Spleen (tissue), 11 donors: ENCODE data around the gene SLC12A3. TPM values are rescaled to one million over a fixed set of nuclear protein-coding genes. Genes with fewer than 3 reads are reported as not detected.

Experiments
- DNase-seq: peaks from one replicate; pipeline ENCODE4 v3.0.0-alpha.2; 2020
- H3K27ac ChIP-seq, 8 donors: fragments of 200-600 bp; sonication (generic) in 7 of 8; 1 replicate in 4 of 8; 2 replicates in 4 of 8; pipeline versions ENCODE4 v1.5.0 to v1.8.0; 2016 to 2021; ENCODE audit warnings: inconsistent platforms in 4 of 8, mild to moderate bottlenecking in 4 of 8, moderate library complexity in 1 of 8
- H3K27me3 ChIP-seq, 7 donors: fragments of 200-600 bp; sonication (generic) in 6 of 7; replicated peaks in 1 of 7; 1 replicate in 4 of 7; 2 replicates in 3 of 7; pipeline versions ENCODE4 v1.5.0 to v1.8.0; 2016 to 2021; ENCODE audit warnings: inconsistent platforms in 3 of 7, mild to moderate bottlenecking in 1 of 7
- H3K36me3 ChIP-seq, 6 donors: fragments of 200-600 bp; sonication (generic) in 5 of 6; 1 replicate in 4 of 6; 2 replicates in 2 of 6; pipeline versions ENCODE4 v1.5.0 to v1.8.0; 2016 to 2021; ENCODE audit warnings: inconsistent platforms in 2 of 6
- H3K4me1 ChIP-seq, 6 donors: fragments of 200-600 bp; sonication (generic) in 5 of 6; 1 replicate in 3 of 6; 2 replicates in 3 of 6; pipeline versions ENCODE4 v1.5.0 to v1.8.0; 2016 to 2021; ENCODE audit warnings: inconsistent platforms in 3 of 6
- H3K4me3 ChIP-seq, 8 donors: fragments of 200-600 bp; sonication (generic) in 7 of 8; 1 replicate in 4 of 8; 2 replicates in 4 of 8; pipeline versions ENCODE4 v1.5.0 to v1.8.0; 2016 to 2021; ENCODE audit warnings: inconsistent platforms in 4 of 8, mild to moderate bottlenecking in 4 of 8, moderate library complexity in 2 of 8
- H3K9me3 ChIP-seq, 8 donors: fragments of 200-600 bp; sonication (generic) in 7 of 8; 1 replicate in 4 of 8; 2 replicates in 4 of 8; pipeline versions ENCODE4 v1.5.0 to v1.8.0; 2016 to 2021; ENCODE audit warnings: inconsistent platforms in 4 of 8
- POLR2A ChIP-seq, 3 donors: fragments of 450-650 bp; IDR thresholded peaks; one replicate each; pipeline ENCODE4 v1.5.1; 2017; ENCODE audit warnings: antibody characterized with exemption in 3 of 3, mild to moderate bottlenecking in 1 of 3
- POLR2AphosphoS5 ChIP-seq, 3 donors: sonication (generic); formaldehyde crosslinking; IDR thresholded peaks; one replicate each; pipeline ENCODE4 v1.5.1; 2017; ENCODE audit warnings: antibody characterized with exemption in 3 of 3
- WGBS, 5 donors: extraction: QIAGEN DNeasy Blood & Tissue Kit in 3 of 5; methylation state at CpG; one replicate each; pipeline versions ENCODE4 v1.1.5 to v1.1.7; 2013 to 2018; 5-methylcytosine and 5-hydroxymethylcytosine counted together
- intact Hi-C: fragments of 100-400 bp; cut with DNase I; formaldehyde crosslinking; loops from one replicate; pipeline ENCODE4 v1.15.0; 2023; ENCODE audit warnings: low total_unique reads
- polyA plus RNA-seq, 3 donors: library from polyadenylated mRNA; stranded (reverse); fragments of 200-250 nt; gene quantifications; one replicate each; pipeline ENCODE4 v1.2.1, GENCODE V29; 2013
- total RNA-seq, 7 donors: library from RNA; depleted of rRNA in 3 of 7; stranded (reverse); fragments of >200 nt in 3 of 7; fragmentation: NEBNext Ultra II Directional in 4 of 7; extraction: Animal tissue kit (Norgen Biotek cat#: 25700) in 4 of 7; gene quantifications; one replicate each; pipeline versions ENCODE4 v1.1.0 to v1.2.1, GENCODE V29; 2016 to 2021
- TF ChIP-seq, protein P1 (sequence below), 11 experiments: fragments of 200-600 bp in 7 of 11; fragments of 450-650 bp in 4 of 11; sonication (generic) in 4 of 11; IDR thresholded peaks in 8 of 11; conservative IDR thresholded peaks in 3 of 11; 1 replicate in 7 of 11; 2 replicates in 4 of 11; pipeline versions ENCODE4 v1.4.0 to v1.8.0; 2016 to 2021; ENCODE audit warnings: antibody characterized with exemption in 11 of 11, inconsistent platforms in 4 of 11, mild to moderate bottlenecking in 1 of 11
- donor health status: healthy with polysubstance abuse.
- donor health status: DM: no; HTN: no; CAD: no; lungs with moderate emphysema.
- donor health status: DM: no; HTN: no; CAD: no.
- donor health status: Bipolar disorder and iron deficiency.
- donor health status: healthy.
- donor health status: DM: no; HTN: no; CAD: no.
- donor health status: DM: yes; HTN: yes; CAD: no.

The SLC12A3 gene
- total and polyA plus RNA-seq, 10 donors = 0.42 to 2.6 (median 1.1) TPM

DNA sequence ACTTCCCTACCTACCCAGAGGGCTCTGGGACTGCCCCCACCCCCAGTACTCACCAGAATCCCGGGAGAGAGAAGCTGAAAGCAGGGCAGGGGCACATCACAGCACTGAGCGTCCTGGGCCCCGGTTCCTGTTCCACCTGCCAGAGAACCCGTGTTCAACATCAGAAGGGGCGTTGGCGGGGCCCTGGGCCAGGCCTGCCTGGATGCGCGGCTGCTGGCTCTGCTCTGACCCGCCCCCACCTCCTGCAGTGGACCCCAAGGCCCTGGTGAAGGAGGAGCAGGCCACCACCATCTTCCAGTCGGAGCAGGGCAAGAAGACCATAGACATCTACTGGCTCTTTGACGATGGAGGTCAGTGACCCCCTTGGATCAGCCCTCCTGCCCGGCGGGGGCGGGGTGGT, 27.7 kb downstream of the SLC12A3 start:
- WGBS, 5 donors = 85 to 93% (median 88%) methylated on average over 13 to 14 of the region's 14 CpGs
- H3K27me3 ChIP-seq = no peaks in the 10 kb centered on the region
- H3K27ac ChIP-seq = no peak overlapping the region
- intact Hi-C loops = no loop called here
- no peaks in the 10 kb centered on the region for H3K9me3 ChIP-seq
- no peaks in the 10 kb centered on the region for H3K36me3 ChIP-seq
- TF ChIP-seq POLR2A (IDR thresholded peaks at IDR 0.05) (no peak), POLR2AphosphoS5 (IDR thresholded peaks at IDR 0.05) (no peak)
- TF ChIP-seq, protein P1, sequence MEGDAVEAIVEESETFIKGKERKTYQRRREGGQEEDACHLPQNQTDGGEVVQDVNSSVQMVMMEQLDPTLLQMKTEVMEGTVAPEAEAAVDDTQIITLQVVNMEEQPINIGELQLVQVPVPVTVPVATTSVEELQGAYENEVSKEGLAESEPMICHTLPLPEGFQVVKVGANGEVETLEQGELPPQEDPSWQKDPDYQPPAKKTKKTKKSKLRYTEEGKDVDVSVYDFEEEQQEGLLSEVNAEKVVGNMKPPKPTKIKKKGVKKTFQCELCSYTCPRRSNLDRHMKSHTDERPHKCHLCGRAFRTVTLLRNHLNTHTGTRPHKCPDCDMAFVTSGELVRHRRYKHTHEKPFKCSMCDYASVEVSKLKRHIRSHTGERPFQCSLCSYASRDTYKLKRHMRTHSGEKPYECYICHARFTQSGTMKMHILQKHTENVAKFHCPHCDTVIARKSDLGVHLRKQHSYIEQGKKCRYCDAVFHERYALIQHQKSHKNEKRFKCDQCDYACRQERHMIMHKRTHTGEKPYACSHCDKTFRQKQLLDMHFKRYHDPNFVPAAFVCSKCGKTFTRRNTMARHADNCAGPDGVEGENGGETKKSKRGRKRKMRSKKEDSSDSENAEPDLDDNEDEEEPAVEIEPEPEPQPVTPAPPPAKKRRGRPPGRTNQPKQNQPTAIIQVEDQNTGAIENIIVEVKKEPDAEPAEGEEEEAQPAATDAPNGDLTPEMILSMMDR (IDR thresholded peaks at IDR 0.05 in 8 of 11, conservative IDR thresholded peaks at IDR 0.05 in 3 of 11) = no peak
- H3K4me3 ChIP-seq = no peak overlapping the region
- no peak for DNase-seq
- H3K4me1 ChIP-seq = peaks cover 0 to 15% (median 6%) of the 10 kb centered on the region in 6 donors

DNA sequence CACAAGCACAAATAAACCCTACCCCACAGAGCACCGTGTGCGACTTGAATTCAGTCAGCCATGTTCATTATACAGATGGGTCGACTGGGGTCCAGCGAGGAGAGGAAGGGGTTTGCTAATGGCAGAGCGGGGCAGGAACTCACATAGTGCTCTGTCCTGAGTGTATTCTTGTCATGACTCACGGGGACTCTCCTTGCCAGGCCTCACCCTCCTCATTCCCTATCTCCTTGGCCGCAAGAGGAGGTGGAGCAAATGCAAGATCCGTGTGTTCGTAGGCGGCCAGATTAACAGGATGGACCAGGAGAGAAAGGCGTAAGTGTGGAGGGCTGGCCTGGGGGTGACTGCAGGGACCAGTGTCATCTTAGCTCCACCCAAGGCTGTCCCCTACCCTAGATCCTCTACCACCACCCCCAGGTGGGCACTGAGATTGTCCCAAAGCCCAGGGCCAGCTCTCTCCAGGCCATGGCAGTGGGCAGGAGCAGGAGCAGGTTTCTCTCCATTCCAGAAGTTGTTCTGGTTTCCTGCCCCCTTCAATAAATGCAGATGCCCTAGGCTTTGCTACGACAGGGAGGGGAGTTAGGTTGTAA, 29.4 kb downstream of the SLC12A3 start:
- WGBS, 5 donors = 90 to 95% (median 93%) methylated on average over 12 of the region's 12 CpGs
- DNase-seq = no peak
- intact Hi-C loops = no loop called here

DNA sequence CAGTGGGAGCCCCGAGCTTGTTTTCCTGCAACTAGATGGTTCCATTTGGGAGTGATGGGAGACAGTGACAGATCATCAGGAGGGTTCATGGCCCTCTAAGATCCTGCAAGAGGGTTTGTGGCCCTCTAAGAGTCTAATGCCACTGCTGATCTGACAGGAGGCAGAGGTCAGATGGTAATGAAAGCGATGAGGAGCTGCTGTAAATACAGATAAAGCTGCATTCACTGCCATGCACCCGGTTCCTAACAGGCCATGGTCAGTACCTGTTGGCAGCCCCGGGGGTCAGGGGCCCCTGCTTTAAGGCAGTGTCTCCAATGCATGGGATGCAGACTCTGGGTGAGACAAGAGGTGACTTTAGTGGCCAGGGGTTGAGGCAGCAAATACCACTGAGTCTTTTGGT, 30.8 kb downstream of the SLC12A3 start:
- WGBS, 5 donors = 76 to 91% (median 83%) methylated on average over 4 of the region's 4 CpGs
- TF ChIP-seq POLR2A (IDR thresholded peaks at IDR 0.05) (no peak), POLR2AphosphoS5 (IDR thresholded peaks at IDR 0.05) (no peak)
- TF ChIP-seq, protein P1 (IDR thresholded peaks at IDR 0.05 in 8 of 11, conservative IDR thresholded peaks at IDR 0.05 in 3 of 11) = no peak
- no peak overlapping the region for H3K27ac ChIP-seq
- no peaks in the 10 kb centered on the region for H3K27me3 ChIP-seq
- H3K36me3 ChIP-seq = no peaks in the 10 kb centered on the region
- intact Hi-C loops = no loop called here
- H3K9me3 ChIP-seq = no peaks in the 10 kb centered on the region
- H3K4me1 ChIP-seq = peaks cover 0 to 22% (median 7%) of the 10 kb centered on the region in 6 donors
- no peak for DNase-seq
- no peak overlapping the region for H3K4me3 ChIP-seq

More for the DNA sequence above, 29.4 kb downstream of the SLC12A3 start:
- TF ChIP-seq, protein P1 (IDR thresholded peaks at IDR 0.05 in 8 of 11, conservative IDR thresholded peaks at IDR 0.05 in 3 of 11) = no peak
- no peak for TF ChIP-seq POLR2AphosphoS5 (IDR thresholded peaks at IDR 0.05)
- TF ChIP-seq POLR2A (IDR thresholded peaks at IDR 0.05) = no peak
- H3K4me1 ChIP-seq = peaks cover 0 to 17% (median 5%) of the 10 kb centered on the region in 6 donors
- H3K36me3 ChIP-seq = no peaks in the 10 kb centered on the region
- no peak overlapping the region for H3K27ac ChIP-seq
- no peaks in the 10 kb centered on the region for H3K27me3 ChIP-seq
- no peaks in the 10 kb centered on the region for H3K9me3 ChIP-seq
- no peak overlapping the region for H3K4me3 ChIP-seq

DNA sequence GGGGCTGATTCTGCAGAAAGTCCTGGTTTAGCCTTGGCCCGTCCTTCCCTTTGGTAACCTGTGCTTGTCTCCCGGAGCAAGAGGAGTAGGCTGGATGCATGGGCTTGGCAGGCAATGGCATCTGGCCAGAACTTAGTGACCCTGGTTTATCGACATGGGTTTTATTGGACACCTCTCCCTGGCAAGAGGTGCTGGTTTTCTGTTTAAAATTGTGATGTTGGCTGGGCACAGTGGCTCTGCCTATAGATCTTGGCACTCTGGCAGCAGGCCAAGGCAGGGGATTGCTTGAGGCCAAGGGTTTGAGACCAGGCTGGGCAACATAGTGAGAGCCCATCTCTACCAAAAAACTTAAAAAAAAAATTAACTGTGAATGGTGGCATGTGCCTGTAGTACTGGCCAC, 31.2 kb downstream of the SLC12A3 start:
- Histone ChIP-seq H3K9me3 (no peaks in the 10 kb centered on the region), H3K27ac (no peak overlapping the region), H3K36me3 (no peaks in the 10 kb centered on the region), H3K4me1 (peaks cover 0 to 22% (median 7%) of the 10 kb centered on the region in 6 donors), H3K27me3 (no peaks in the 10 kb centered on the region), H3K4me3 (no peak overlapping the region)
- no peak for DNase-seq
- TF ChIP-seq, protein P1 (IDR thresholded peaks at IDR 0.05 in 8 of 11, conservative IDR thresholded peaks at IDR 0.05 in 3 of 11) = no peak
- TF ChIP-seq POLR2A (IDR thresholded peaks at IDR 0.05) (no peak), POLR2AphosphoS5 (IDR thresholded peaks at IDR 0.05) (no peak)
- intact Hi-C loops = no loop called here
- WGBS, 5 donors = 67 to 83% (median 80%) methylated on average over 3 of the region's 3 CpGs
